HepG2 (cell line): ENCODE data around the gene LIME1. TPM values are rescaled to one million over a fixed set of nuclear protein-coding genes. Genes with fewer than 3 reads are reported as not detected.

Experiments
- DMAP1 ChIP-seq: IDR thresholded peaks from 2 replicates; pipeline ENCODE4 v1.6.1; 2016
- MIER2 ChIP-seq: IDR thresholded peaks from 2 replicates; pipeline ENCODE4 v1.6.1; 2016; ENCODE audit warnings: missing biosample characterization, missing genetic modification reagents
- NCOR1 ChIP-seq: fragments of 200-600 bp; sonication (generic); IDR thresholded peaks from 2 replicates; pipeline ENCODE4 v1.7.0; 2017; ENCODE audit warnings: antibody characterized with exemption, low read length, borderline replicate concordance
- NONO ChIP-seq, 2 experiments: fragments of 450-650 bp in 1 of 2; sonication (generic) in 1 of 2; formaldehyde crosslinking in 1 of 2; IDR thresholded peaks in 1 of 2; conservative IDR thresholded peaks in 1 of 2; 2 replicates each; pipeline versions ENCODE4 v1.6.1 to v1.8.0; 2017 to 2022; ENCODE audit warnings: mild to moderate bottlenecking in 1 of 2, missing genetic modification reagents in 1 of 2, moderate library complexity in 1 of 2
- TEAD2 ChIP-seq: sonication (generic); formaldehyde crosslinking; IDR thresholded peaks from 2 replicates; pipeline ENCODE4 v1.9.0; 2021; ENCODE audit warnings: missing genetic modification reagents
- XRCC5 ChIP-seq: fragments of 200-400 bp; formaldehyde crosslinking; optimal IDR thresholded peaks from 2 replicates; pipeline ENCODE3; 2017; ENCODE audit warnings: mild to moderate bottlenecking, low read length
- ZKSCAN1 ChIP-seq: fragments of 150-350 bp; IDR thresholded peaks from 2 replicates; pipeline ENCODE4 v1.6.1; 2014; ENCODE audit warnings: low read length
- ZNF317 ChIP-seq: sonication (generic); formaldehyde crosslinking; IDR thresholded peaks from 2 replicates; pipeline ENCODE4 v1.5.0; 2020; ENCODE audit warnings: mild to moderate bottlenecking, missing genetic modification reagents
- ZNF672 ChIP-seq: sonication (generic); formaldehyde crosslinking; IDR thresholded peaks from 2 replicates; pipeline ENCODE4 v1.8.1; 2022; ENCODE audit warnings: missing genetic modification reagents
- ZNF850 ChIP-seq: sonication (generic); formaldehyde crosslinking; conservative IDR thresholded peaks from 2 replicates; pipeline ENCODE4 v1.9.0; 2021; ENCODE audit warnings: mild to moderate bottlenecking, missing genetic modification reagents
- polyA plus RNA-seq, 8 experiments: library from polyadenylated mRNA; depleted of rRNA in 3 of 8; stranded (reverse) in 7 of 8; unstranded in 1 of 8; fragments of >200 nt; fragmentation: Illumina TruSeq in 4 of 8; extraction: Trizol in 4 of 8; gene quantifications; 2 replicates each; pipeline versions ENCODE4 v1.2.1 to v1.2.3, GENCODE V29; 2011 to 2016; ENCODE audit warnings: low read depth in 4 of 8, missing spikeins in 1 of 8, mixed read lengths in 1 of 8; ENCODE audit not compliant: insufficient read depth in 1 of 8
- total RNA-seq, 5 experiments: library from RNA; depleted of rRNA; stranded (reverse); fragments of >200 nt; fragmentation: Illumina TruSeq; extraction: Trizol; gene quantifications; 2 replicates each; pipeline ENCODE4 v1.2.3, GENCODE V29; 2016; ENCODE audit warnings: low read depth in 1 of 5
- TF ChIP-seq, protein P1 (sequence below): sonication (generic); formaldehyde crosslinking; IDR thresholded peaks from 2 replicates; pipeline ENCODE4 v1.4.0; 2020; ENCODE audit warnings: mild to moderate bottlenecking, missing genetic modification reagents, borderline replicate concordance
- TF ChIP-seq, protein P2 (sequence below): sonication (generic); formaldehyde crosslinking; IDR thresholded peaks from 2 replicates; pipeline ENCODE4 v1.9.0; 2021; ENCODE audit warnings: missing genetic modification reagents, borderline replicate concordance
- TF ChIP-seq, protein P3 (sequence below): sonication (generic); formaldehyde crosslinking; IDR thresholded peaks from 2 replicates; pipeline ENCODE4 v1.5.0; 2020; ENCODE audit warnings: missing genetic modification reagents
- TF ChIP-seq, protein P4 (sequence below): sonication (generic); formaldehyde crosslinking; IDR thresholded peaks from 2 replicates; pipeline ENCODE4 v1.4.0; 2020; ENCODE audit warnings: missing genetic modification reagents, borderline replicate concordance

Gene LIME1
- total and polyA plus RNA-seq, 2 of the 13 experiments (the other 11 are each of a cell fraction or from before 2014, with no cell fraction given): 13.0 to 61.5 TPM

DNA sequence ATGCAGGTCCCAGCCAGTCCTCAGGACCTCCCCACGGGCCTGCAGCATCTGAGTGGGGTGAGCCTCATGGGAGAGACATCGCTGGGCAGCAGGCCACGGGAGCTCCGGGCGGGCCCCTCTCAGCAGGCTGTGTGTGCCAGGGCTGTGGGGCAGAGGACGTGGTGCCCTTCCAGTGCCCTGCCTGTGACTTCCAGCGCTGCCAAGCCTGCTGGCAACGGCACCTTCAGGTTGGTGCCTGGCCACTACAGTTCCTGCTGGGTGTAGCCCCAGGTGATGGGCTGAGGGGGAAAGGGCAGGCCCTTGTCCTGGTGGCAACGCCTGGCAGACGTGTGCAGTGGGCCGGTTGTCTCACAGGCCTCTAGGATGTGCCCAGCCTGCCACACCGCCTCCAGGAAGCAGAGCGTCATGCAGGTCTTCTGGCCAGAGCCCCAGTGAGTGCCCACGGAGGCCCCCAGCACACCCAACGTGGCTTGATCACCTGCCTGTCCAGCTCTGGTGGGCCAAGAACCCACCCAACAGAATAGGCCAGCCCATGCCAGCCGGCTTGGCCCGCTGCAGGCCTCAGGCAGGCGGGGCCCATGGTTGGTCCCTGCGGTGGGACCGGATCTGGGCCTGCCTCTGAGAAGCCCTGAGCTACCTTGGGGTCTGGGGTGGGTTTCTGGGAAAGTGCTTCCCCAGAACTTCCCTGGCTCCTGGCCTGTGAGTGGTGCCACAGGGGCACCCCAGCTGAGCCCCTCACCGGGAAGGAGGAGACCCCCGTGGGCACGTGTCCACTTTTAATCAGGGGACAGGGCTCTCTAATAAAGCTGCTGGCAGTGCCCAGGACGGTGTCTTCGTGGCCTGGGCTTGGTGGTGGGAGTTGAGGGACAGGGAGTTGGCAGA lies 40.8 kb upstream of the LIME1 start (continued):
- TF ChIP-seq, protein P1, sequence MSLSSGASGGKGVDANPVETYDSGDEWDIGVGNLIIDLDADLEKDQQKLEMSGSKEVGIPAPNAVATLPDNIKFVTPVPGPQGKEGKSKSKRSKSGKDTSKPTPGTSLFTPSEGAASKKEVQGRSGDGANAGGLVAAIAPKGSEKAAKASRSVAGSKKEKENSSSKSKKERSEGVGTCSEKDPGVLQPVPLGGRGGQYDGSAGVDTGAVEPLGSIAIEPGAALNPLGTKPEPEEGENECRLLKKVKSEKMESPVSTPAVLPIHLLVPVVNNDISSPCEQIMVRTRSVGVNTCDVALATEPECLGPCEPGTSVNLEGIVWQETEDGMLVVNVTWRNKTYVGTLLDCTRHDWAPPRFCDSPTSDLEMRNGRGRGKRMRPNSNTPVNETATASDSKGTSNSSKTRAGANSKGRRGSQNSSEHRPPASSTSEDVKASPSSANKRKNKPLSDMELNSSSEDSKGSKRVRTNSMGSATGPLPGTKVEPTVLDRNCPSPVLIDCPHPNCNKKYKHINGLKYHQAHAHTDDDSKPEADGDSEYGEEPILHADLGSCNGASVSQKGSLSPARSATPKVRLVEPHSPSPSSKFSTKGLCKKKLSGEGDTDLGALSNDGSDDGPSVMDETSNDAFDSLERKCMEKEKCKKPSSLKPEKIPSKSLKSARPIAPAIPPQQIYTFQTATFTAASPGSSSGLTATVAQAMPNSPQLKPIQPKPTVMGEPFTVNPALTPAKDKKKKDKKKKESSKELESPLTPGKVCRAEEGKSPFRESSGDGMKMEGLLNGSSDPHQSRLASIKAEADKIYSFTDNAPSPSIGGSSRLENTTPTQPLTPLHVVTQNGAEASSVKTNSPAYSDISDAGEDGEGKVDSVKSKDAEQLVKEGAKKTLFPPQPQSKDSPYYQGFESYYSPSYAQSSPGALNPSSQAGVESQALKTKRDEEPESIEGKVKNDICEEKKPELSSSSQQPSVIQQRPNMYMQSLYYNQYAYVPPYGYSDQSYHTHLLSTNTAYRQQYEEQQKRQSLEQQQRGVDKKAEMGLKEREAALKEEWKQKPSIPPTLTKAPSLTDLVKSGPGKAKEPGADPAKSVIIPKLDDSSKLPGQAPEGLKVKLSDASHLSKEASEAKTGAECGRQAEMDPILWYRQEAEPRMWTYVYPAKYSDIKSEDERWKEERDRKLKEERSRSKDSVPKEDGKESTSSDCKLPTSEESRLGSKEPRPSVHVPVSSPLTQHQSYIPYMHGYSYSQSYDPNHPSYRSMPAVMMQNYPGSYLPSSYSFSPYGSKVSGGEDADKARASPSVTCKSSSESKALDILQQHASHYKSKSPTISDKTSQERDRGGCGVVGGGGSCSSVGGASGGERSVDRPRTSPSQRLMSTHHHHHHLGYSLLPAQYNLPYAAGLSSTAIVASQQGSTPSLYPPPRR (CRISPR knock-in tag): no peak
- no peak for TF ChIP-seq DMAP1
- TF ChIP-seq ZNF850 (CRISPR knock-in tag): no peak
- TF ChIP-seq, protein P2, sequence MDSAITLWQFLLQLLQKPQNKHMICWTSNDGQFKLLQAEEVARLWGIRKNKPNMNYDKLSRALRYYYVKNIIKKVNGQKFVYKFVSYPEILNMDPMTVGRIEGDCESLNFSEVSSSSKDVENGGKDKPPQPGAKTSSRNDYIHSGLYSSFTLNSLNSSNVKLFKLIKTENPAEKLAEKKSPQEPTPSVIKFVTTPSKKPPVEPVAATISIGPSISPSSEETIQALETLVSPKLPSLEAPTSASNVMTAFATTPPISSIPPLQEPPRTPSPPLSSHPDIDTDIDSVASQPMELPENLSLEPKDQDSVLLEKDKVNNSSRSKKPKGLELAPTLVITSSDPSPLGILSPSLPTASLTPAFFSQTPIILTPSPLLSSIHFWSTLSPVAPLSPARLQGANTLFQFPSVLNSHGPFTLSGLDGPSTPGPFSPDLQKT (CRISPR knock-in tag): no peak
- no peak for TF ChIP-seq MIER2 (CRISPR knock-in tag)
- TF ChIP-seq, protein P3, sequence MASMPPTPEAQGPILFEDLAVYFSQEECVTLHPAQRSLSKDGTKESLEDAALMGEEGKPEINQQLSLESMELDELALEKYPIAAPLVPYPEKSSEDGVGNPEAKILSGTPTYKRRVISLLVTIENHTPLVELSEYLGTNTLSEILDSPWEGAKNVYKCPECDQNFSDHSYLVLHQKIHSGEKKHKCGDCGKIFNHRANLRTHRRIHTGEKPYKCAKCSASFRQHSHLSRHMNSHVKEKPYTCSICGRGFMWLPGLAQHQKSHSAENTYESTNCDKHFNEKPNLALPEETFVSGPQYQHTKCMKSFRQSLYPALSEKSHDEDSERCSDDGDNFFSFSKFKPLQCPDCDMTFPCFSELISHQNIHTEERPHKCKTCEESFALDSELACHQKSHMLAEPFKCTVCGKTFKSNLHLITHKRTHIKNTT: no peak
- TF ChIP-seq XRCC5: no peak
- no peak for TF ChIP-seq ZNF672 (CRISPR knock-in tag)
- TF ChIP-seq ZKSCAN1: no peak
- no peak for TF ChIP-seq NONO (IDR thresholded peaks at IDR 0.05)
- TF ChIP-seq NONO (CRISPR knock-in tag; conservative IDR thresholded peaks at IDR 0.05): 0 out of 2 replicates have a peak, but pooled peaks have one; percentile 22
- TF ChIP-seq NCOR1: no peak
- TF ChIP-seq ZNF317 (CRISPR knock-in tag): no peak
- 0 out of 2 replicates have a peak, but pooled peaks have one; percentile 23 for TF ChIP-seq TEAD2 (CRISPR knock-in tag)
- TF ChIP-seq, protein P4, sequence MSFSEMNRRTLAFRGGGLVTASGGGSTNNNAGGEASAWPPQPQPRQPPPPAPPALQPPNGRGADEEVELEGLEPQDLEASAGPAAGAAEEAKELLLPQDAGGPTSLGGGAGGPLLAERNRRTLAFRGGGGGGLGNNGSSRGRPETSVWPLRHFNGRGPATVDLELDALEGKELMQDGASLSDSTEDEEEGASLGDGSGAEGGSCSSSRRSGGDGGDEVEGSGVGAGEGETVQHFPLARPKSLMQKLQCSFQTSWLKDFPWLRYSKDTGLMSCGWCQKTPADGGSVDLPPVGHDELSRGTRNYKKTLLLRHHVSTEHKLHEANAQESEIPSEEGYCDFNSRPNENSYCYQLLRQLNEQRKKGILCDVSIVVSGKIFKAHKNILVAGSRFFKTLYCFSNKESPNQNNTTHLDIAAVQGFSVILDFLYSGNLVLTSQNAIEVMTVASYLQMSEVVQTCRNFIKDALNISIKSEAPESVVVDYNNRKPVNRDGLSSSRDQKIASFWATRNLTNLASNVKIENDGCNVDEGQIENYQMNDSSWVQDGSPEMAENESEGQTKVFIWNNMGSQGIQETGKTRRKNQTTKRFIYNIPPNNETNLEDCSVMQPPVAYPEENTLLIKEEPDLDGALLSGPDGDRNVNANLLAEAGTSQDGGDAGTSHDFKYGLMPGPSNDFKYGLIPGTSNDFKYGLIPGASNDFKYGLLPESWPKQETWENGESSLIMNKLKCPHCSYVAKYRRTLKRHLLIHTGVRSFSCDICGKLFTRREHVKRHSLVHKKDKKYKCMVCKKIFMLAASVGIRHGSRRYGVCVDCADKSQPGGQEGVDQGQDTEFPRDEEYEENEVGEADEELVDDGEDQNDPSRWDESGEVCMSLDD (CRISPR knock-in tag): no peak
